GM12878 (cell line): ENCODE measurements around the gene CELF3. TPM values are rescaled to one million over a fixed set of nuclear protein-coding genes. Genes with fewer than 3 reads are reported as not detected.

ENCODE experiments used
- CREB1 ChIP-seq: IDR thresholded peaks from 2 replicates; pipeline ENCODE4 v1.6.1; 2012; ENCODE audit warnings: low read depth, mild to moderate bottlenecking, inconsistent platforms
- IRF4 ChIP-seq: IDR thresholded peaks from 2 replicates; pipeline ENCODE4 v1.6.1; 2011; ENCODE audit warnings: low read depth, low read length
- NFXL1 ChIP-seq: fragments of 450-650 bp; IDR thresholded peaks from 2 replicates; pipeline ENCODE4 v1.6.1; 2017; ENCODE audit warnings: antibody characterized with exemption, mild to moderate bottlenecking, borderline replicate concordance
- NR2C1 ChIP-seq: fragments of 450-650 bp; IDR thresholded peaks from 2 replicates; pipeline ENCODE4 v1.6.1; 2017; ENCODE audit warnings: antibody characterized with exemption, mild to moderate bottlenecking, moderate library complexity
- POLR2A ChIP-seq: IDR thresholded peaks from 2 replicates; pipeline ENCODE4 v1.6.1; 2011; ENCODE audit warnings: low read depth, mild to moderate bottlenecking, low read length
- SKIL ChIP-seq: fragments of 450-650 bp; IDR thresholded peaks from 2 replicates; pipeline ENCODE4 v1.6.1; 2017; ENCODE audit warnings: mild to moderate bottlenecking, low read depth, inconsistent platforms; ENCODE audit not compliant: poor library complexity, severe bottlenecking
- ZBTB11 ChIP-seq: fragments of 450-650 bp; formaldehyde crosslinking; IDR thresholded peaks from 2 replicates; pipeline ENCODE4 v1.5.0; 2022; ENCODE audit warnings: mild to moderate bottlenecking, missing genetic modification characterization
- polyA plus RNA-seq, 11 experiments: library from polyadenylated mRNA; depleted of rRNA in 4 of 11; unstranded in 6 of 11; stranded (reverse) in 5 of 11; fragments of >200 nt; fragmentation: Nextera tagmentation in 4 of 11; fragmentation: Illumina TruSeq in 1 of 11; extraction: Ambion mirVana in 4 of 11; extraction: Trizol in 1 of 11; gene quantifications; 1 replicate in 1 of 11; 2 replicates in 10 of 11; pipeline versions ENCODE4 v1.2.1 to v1.2.3, GENCODE V29; 2011 to 2016; ENCODE audit warnings: inconsistent platforms in 2 of 11, missing spikeins in 2 of 11, low read depth in 1 of 11
- total RNA-seq, 4 experiments: library from RNA; depleted of rRNA in 3 of 4; stranded (reverse); fragments of >200 nt in 3 of 4; fragmentation: Illumina TruSeq in 1 of 4; extraction: Trizol in 1 of 4; gene quantifications; 2 replicates each; pipeline versions ENCODE4 v1.2.1 to v1.2.3, GENCODE V29; 2013 to 2021

The CELF3 gene
- total and polyA plus RNA-seq, 10 of the 15 experiments (the other 5 are each of a cell fraction or from before 2014, with no cell fraction given): 0.09 TPM; not detected in 9

GRCh38 chr1:151739590-151740355 is 23.2 kb upstream of the CELF3 start (continued):
- TF ChIP-seq ZBTB11 (CRISPR knock-in tag): no peak
- no peak for TF ChIP-seq SKIL
- TF ChIP-seq POLR2A: no peak
- TF ChIP-seq NR2C1: no peak
- TF ChIP-seq CREB1: no peak
- no peak for TF ChIP-seq IRF4
- no peak for TF ChIP-seq NFXL1
